ENCODE results near the gene DIPK1A.

Gene DIPK1A

GRCh38 chr1:92961131-92961895, at the start of gene DIPK1A:
TSS of gene DIPK1A (minus strand) at chr1:92961462. CDS start at chr1:92961429, 33 bp downstream.
- peak; percentile 57 to 61 for DNase-seq

- no peak for DNase-seq
Observed at GRCh38 chr1:93007941-93008577, 46.8 kb upstream of the DIPK1A start.

DNA sequence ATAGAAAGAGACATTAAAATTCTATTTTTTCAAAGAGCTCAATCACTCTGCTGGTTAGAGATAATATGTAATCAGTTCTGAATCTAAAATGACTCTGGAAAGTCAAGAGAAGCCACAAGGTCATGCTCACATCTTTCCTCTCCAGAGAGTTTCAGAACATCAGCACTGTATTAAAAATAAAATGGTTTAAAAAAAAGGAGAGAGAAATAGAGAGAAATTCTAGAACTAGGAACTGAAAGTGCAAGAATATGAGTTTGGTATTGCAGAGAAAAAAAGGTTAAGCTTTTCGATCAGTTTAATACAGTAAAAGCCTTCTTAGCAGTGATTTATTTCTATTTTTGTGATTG, 44.0 kb upstream of the DIPK1A start:
- DNase-seq = no peak

GRCh38 chr1:93004566-93005251, 43.4 kb upstream of the DIPK1A start:
- no peak for DNase-seq

- DNase-seq = no peak
Observed at GRCh38 chr1:93003981-93004380, 42.7 kb upstream of the DIPK1A start.

GRCh38 chr1:93002781-93003180, 41.5 kb upstream of the DIPK1A start:
- no peak for DNase-seq

DNA sequence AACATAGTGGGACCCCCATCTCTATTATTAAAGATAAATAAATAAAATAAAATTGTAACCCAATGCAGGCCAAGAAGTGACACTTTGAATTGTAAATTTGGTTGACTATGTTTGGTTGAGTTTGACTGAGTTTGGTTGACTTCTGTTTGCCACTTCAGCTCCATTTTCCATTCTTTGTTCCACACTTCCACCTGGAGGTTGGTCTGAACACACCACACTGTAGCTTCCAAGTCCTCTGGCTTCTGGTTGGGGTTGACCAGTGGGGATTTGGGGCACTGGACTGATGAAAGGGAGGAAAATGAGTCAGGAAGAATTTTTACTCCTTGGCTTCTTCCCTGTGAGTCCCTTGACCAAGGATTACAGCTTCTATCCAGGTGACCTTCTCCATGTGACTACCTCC, 40.6 kb upstream of the DIPK1A start:
- no peak for DNase-seq

DNA sequence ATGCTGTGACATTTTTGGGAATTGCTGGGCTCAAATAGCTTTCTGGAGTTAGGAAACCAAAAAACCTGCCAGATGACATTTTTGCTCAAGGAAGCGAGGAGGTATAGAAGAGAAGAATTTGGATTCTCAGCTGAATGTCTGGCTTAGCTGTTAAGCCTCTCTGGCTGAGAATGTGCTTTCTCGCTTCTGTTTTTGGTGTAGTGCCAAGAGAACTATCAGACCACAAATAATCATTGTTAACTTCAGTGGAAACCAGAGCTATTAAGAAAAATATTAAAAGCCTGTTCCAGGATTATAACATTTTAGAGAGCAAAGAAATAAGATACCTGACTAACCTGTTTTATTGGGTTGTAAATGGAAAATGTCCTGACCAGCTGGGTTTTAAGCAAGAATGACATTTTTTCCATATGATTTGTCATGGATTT, 39.5 kb upstream of the DIPK1A start:
- no peak for DNase-seq

GRCh38 chr1:93000291-93000690, 39.0 kb upstream of the DIPK1A start:
- DNase-seq = no peak

DNA sequence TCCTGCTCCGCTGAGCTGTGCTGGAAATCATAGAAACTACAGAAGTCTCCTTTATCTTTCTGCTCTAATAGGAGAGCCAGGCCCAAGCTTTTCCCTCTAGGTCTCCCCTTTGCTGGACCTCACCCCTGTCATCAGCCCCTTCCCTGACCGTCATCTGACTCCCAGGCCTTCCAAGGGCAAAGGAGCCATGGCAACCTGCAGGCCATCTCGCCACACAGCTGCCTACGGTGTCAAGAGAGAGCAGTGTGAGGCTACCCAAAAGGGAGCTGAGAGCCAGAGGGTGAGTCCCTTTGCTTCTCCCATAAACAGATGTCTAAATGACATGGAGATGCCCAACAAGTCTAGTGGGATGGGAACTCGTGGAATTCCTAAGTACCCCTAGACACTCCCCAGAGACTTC, 37.6 kb upstream of the DIPK1A start:
- no peak for DNase-seq

GRCh38 chr1:92995441-92996430, 34.5 kb upstream of the DIPK1A start:
- no peak for DNase-seq

DNA sequence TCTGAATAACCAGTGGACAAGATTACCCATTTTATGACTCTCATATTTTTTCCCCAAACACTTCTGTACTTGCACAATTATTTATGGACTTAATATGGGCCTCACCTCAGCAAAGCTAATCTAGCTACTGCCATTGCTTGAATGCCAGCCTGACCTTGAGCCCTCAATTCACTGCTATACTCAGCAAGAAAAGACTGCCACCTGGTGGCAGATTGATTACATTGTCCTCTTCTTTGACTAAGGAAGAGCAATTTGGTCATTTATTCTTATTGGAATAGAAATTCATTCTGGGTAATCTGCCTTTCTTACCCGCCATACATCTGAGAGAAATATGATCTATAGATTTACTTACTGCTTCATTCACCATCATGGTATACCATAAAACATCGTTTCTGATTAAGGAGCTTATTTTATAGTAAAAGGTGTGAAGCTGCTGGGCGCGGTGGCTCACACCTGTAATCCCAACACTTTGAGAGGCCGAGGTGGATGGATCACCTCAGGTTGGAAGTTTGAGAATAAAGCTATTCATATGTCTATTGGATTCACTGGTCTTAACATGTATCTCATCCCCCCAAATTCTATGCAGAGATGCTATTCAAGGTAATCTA, 32.9 kb upstream of the DIPK1A start:
- DNase-seq = peak; percentile 70 to 72

DNA sequence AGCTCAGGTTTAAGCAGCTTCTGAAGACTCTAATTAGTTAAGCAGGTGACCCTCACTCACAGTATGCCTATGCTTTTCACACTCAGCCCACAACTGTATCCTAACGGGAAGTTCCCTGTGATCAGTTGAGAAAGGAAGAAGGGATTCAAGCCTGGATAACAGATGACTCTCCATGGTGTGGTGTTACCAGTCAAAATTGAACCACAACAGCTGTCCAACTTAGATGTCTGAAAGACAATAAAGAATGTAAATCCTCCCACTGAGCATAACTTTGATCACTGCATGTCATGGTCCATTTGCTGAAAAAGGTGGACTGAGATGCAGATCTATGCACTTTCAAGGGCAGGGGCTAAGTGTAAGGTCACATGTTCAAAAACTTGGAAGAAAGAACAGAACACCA, 32.3 kb upstream of the DIPK1A start:
- no peak for DNase-seq

- no peak for DNase-seq
Observed at GRCh38 chr1:92992877-92993276, 31.6 kb upstream of the DIPK1A start.

- no peak for DNase-seq
Observed at GRCh38 chr1:92992054-92992453, 30.8 kb upstream of the DIPK1A start.

GRCh38 chr1:92990828-92991227, 29.6 kb upstream of the DIPK1A start:
- no peak for DNase-seq

GRCh38 chr1:92989936-92990583, 28.8 kb upstream of the DIPK1A start:
- no peak for DNase-seq

- DNase-seq = no peak
Observed at GRCh38 chr1:92989253-92989652, 28.0 kb upstream of the DIPK1A start.

DNA sequence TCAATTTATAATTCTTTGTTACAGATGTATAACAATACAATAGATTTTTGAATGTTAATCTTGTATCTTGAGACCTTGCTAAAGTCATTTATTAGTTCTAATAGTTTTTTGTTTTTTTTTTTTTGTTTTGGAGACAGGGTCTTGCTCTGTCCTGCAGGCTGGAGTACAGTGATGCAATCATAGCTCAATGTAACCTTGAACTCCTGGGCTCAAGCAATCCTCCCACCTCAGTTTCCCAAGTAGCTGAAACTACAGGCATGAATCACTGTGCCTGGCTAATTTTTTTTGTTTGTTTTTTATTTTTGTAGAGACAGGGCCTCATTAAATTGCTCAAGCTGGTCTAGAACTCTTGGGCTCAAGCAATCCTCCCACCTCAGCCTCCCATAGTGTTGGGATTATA, 26.2 kb upstream of the DIPK1A start:
- DNase-seq = no peak

GRCh38 chr1:92985101-92985500, 23.8 kb upstream of the DIPK1A start:
- DNase-seq = no peak

GRCh38 chr1:92980732-92981647, 19.7 kb upstream of the DIPK1A start:
- DNase-seq = no peak

All from stimulated activated CD4-positive, alpha-beta T cell treated with anti-CD3 and anti-CD28 coated beads, Interleukin-2, amount 100 ng/mL, for 48 hours (primary cell).